ENCODE data around the gene CLASP2.

Gene CLASP2

GRCh38 chr3:33526787-33527186, 191.3 kb downstream of the CLASP2 start:
- TF ChIP-seq CTCF (IDR thresholded peaks at IDR 0.05; ENCODE audit: extremely low read depth, missing control alignments), result no peak

DNA sequence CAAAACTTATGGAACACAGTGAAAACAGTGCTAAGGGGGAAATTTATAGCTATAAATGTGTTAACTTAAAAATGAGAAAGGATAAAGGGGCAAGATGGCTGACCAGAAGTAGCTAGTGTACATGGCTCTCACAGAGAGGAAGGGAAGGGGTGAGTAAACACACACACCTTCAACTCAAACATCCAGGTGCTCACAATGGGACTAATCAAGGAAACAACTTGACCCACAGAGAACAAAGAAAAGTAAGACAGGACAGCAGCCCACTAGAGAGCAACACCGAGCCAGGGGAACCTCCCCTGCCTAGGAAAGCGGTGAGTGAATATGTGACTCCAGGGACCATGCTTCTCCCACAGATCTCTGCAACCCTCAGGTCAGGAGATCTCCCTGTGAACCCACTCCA, 192.8 kb downstream of the CLASP2 start:
- no peak for TF ChIP-seq CTCF (IDR thresholded peaks at IDR 0.05; ENCODE audit: extremely low read depth, missing control alignments)
- no peak for DNase-seq (ENCODE audit: low spot score)

More at GRCh38 chr3:33526787-33527186, 191.3 kb downstream of the CLASP2 start:
- no peak for DNase-seq (ENCODE audit: low spot score)

- TF ChIP-seq CTCF (IDR thresholded peaks at IDR 0.05; ENCODE audit: extremely low read depth, missing control alignments), result no peak
- no peak for DNase-seq (ENCODE audit: low spot score)
These were observed 194.9 kb downstream of the CLASP2 start for GRCh38 chr3:33523093-33523667.

DNA sequence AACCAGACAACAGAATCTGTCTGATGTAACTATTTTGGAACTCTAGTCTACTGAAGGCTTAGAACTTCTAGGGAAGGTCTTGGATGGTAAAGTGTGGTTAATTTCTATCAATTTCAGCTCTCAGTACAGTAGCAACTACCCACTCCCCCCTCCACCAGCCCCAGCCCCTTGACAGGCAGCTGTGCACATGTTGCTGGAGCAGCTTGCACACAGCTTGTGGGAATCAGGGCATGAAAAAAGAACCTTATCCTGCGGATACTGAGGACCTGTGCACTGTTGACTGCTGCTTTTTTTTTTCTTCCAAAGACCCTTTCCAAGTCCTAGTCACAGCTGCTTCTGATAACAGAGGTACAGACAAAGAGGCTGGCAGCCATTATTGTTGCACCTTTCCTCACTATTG, 196.3 kb downstream of the CLASP2 start:
- no peak for TF ChIP-seq CTCF (IDR thresholded peaks at IDR 0.05; ENCODE audit: extremely low read depth, missing control alignments)
- no peak for DNase-seq (ENCODE audit: low spot score)

GRCh38 chr3:33513262-33513863, 204.7 kb downstream of the CLASP2 start:
- no peak for TF ChIP-seq CTCF (IDR thresholded peaks at IDR 0.05; ENCODE audit: extremely low read depth, missing control alignments)
- DNase-seq (ENCODE audit: low spot score), result no peak

DNA sequence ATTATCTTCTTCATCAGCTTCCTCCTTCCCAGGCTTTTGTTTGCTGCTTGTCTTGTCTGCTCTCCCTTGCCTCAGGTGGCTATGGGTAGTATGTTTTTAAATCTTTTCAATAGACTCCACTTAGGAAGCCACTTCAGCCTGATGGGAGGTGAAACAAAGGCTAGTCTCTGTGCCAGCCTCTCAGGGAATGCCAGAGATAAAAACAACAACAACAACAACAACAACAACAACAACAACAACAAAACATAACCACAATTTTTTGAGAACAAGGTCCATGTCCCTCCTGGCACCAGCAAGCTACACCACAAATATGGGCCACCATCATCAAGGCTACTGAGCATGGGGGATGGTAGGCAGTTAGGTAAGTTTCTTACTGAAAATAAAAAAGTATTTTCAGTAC, 213.0 kb downstream of the CLASP2 start:
- TF ChIP-seq CTCF (IDR thresholded peaks at IDR 0.05; ENCODE audit: extremely low read depth, missing control alignments), result no peak

GRCh38 chr3:33496449-33496848, 221.6 kb downstream of the CLASP2 start:
- DNase-seq (ENCODE audit: low spot score), result no peak
- no peak for TF ChIP-seq CTCF (IDR thresholded peaks at IDR 0.05; ENCODE audit: extremely low read depth, missing control alignments)

More for the DNA sequence above, 213.0 kb downstream of the CLASP2 start:
- DNase-seq (ENCODE audit: low spot score), result no peak

All from GM20000 (cell line).